Bronchial epithelial cell (primary cell): ENCODE measurements around the gene ZNF487. TPM values are rescaled to one million over a fixed set of nuclear protein-coding genes. Genes with fewer than 3 reads are reported as not detected.
"Not testable (repeated sequence)": the region's sequence is repeated elsewhere in the genome, so short reads cannot be mapped to it uniquely, and the experiment has no call there.

Source experiments
- DNase-seq: peaks from one replicate; pipeline ENCODE4 v3.0.0-alpha.2; 2010; ENCODE audit warnings: low read depth
- FAIRE-seq: peaks from 2 replicates; lab custom pipeline; 2011; peaks lifted over from hg19 to GRCh38; lab: Jason Lieb, UNC
- H3K27me3 ChIP-seq: 2 replicates; pipeline ENCODE4 v1.5.1; 2011; ENCODE audit warnings: low read length; ENCODE audit not compliant: control insufficient read depth, insufficient read depth
- H3K36me3 ChIP-seq: 2 replicates; pipeline ENCODE4 v1.5.1; 2011; ENCODE audit warnings: low read length; ENCODE audit not compliant: control insufficient read depth, insufficient read depth
- H3K4me3 ChIP-seq: 2 replicates; pipeline ENCODE4 v1.5.1; 2011; ENCODE audit warnings: mild to moderate bottlenecking, low read depth, low read length, control low read depth
- total RNA-seq: library from RNA; depleted of rRNA; stranded (reverse); fragments of >200 nt; gene quantifications from 2 replicates; pipeline ENCODE4 v1.2.1, GENCODE V29; 2014
- TF ChIP-seq, protein P1 (sequence below): IDR thresholded peaks from 2 replicates; pipeline ENCODE4 v1.5.1; 2011; ENCODE audit warnings: mild to moderate bottlenecking, moderate library complexity, low read length, control low read depth, inconsistent platforms; ENCODE audit not compliant: insufficient read depth, severe bottlenecking

ZNF487 gene
- total RNA-seq, 1 donor from 2014 or later, result 2.1 TPM

DNA sequence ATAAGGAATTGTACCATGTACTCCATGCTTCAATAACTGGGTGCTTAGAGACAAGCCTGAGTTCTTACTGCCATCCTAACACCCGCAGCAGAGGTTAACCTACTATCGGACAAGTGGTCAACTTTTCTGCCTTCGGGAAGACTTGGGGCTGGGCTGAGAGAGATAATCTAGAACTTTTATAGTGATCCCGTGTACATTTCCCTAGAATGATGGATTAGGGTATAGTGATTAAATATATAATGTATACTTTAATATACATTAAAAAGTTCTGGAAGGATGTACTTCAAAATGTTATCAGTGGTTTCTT is 15.8 kb upstream of the ZNF487 start:
- FAIRE-seq (no peak), DNase-seq (no peak)
- peak overlapping the region; percentile 44 for H3K4me3 ChIP-seq
- no peaks in the 10 kb centered on the region for H3K36me3 ChIP-seq
- H3K27me3 ChIP-seq, result no peaks in the 10 kb centered on the region
- TF ChIP-seq, protein P1, sequence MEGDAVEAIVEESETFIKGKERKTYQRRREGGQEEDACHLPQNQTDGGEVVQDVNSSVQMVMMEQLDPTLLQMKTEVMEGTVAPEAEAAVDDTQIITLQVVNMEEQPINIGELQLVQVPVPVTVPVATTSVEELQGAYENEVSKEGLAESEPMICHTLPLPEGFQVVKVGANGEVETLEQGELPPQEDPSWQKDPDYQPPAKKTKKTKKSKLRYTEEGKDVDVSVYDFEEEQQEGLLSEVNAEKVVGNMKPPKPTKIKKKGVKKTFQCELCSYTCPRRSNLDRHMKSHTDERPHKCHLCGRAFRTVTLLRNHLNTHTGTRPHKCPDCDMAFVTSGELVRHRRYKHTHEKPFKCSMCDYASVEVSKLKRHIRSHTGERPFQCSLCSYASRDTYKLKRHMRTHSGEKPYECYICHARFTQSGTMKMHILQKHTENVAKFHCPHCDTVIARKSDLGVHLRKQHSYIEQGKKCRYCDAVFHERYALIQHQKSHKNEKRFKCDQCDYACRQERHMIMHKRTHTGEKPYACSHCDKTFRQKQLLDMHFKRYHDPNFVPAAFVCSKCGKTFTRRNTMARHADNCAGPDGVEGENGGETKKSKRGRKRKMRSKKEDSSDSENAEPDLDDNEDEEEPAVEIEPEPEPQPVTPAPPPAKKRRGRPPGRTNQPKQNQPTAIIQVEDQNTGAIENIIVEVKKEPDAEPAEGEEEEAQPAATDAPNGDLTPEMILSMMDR, result no peak

DNA sequence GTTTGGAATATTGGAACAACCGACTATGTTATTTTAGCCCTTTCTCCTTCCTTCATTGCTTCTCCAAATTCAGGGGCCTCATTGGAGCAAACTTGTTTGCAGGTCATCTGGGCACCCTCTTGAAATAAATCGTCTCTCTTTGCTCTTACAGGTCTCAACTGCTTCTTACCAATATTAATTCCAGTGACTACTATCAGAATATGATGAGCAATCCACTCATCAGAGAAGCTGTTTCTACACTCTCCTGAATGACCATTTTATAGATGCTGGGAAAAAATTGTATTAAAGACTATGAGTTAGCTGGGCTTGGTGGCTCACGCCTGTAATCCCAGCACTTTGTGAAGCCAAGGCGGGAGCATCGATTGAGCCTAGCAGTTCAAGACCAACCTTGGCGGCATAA is 15.4 kb upstream of the ZNF487 start:
- H3K4me3 ChIP-seq, result no peak overlapping the region
- FAIRE-seq (no peak), DNase-seq (peak; percentile 54)
- no peaks in the 10 kb centered on the region for H3K27me3 ChIP-seq
- H3K36me3 ChIP-seq, result no peaks in the 10 kb centered on the region
- TF ChIP-seq, protein P1, result no peak

DNA sequence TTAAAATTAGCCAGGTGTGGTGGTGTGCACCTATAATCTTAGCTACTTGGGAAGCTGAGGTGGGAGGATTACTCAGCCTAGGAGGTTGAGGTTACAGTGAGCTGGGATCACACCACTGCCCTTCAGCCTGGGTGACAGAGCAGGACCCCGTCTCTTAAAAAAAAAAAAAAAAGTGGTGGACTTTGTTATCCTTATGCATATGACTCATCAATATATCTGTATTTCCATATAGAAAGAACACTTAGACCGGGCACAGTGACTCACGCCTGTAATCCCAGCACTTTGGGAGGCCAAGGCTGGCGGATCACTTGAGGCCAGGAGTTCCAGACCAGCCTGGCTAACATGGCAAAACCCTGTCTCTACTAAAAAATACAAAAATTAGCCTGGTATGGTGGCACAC is 15.0 kb upstream of the ZNF487 start:
- H3K4me3 ChIP-seq, H3K36me3 ChIP-seq, FAIRE-seq, DNase-seq, H3K27me3 ChIP-seq: not testable (repeated sequence)

DNA sequence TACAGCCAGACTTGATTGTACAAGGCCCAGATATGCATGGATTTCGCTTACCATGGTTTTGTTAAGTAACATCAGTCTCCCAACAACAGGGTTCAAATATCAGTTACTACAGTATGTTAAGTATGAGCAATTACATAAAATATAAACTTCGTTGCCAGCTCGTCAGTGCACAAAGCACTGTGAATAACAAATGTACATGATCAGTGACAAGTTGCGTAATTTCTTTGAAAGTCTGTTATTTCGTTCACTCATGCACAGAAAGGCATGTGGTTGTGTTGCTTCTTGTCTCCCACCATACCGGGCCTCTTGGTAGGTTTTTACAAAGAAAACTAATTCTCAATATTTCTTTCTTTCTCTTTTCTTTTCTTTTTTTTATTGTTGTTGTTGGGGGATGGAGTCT is 12.5 kb upstream of the ZNF487 start:
- TF ChIP-seq, protein P1, result no peak
- Histone ChIP-seq H3K4me3 (no peak overlapping the region), H3K36me3 (no peaks in the 10 kb centered on the region), H3K27me3 (no peaks in the 10 kb centered on the region)
- DNase-seq (no peak), FAIRE-seq (no peak)

DNA sequence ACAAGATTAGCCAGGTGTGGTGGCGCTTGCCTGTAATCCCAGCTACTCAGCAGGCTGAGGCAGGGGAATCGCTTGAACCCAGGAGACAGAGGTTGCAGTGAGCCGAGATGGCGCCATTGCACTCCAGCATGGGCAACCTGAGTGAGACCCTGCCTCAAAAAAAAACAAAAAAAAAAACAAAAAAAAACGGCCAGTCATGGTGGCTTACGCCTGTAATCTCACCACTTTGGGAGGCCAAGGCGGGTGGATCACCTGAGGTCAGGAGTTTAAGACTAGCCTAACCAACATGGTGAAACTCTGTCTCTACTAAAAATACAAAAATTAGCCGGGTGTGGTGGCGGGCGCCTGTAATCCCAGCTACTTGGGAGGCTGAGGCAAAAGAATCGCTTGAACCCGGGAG is 10.4 kb upstream of the ZNF487 start:
- FAIRE-seq, DNase-seq, H3K36me3 ChIP-seq, H3K27me3 ChIP-seq, H3K4me3 ChIP-seq: not testable (repeated sequence)

DNA sequence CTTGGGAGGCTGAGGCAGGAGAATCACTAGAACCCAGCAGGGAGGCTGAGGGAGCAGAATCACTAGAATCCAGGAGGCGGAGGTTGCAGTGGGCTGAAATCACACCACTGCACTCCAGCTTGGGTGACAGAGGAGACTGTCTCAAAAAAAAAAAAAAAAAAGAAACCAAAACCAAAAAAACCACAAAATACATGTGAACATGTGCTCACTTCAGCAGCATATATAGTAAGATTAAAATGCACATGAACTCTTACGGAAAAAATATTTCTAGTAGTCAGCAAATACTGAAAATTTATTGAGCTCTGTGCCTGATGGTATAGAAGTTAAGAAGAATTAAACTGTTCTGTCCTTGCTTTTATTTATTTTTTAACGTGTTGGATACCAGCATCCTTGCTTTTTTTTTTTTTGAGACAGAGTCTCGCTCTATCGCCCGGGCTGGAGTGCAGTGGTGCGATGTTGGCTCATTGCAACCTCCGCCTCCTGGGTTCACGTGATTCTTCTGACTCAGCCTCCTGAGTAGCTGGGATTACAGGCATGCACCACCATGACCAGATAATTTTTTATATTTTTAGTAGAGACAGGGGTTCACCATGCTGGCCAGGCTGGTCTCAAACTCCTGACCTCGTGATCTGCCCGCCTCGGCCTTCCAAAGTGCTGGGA is 9.6 kb upstream of the ZNF487 start:
- FAIRE-seq (no peak), DNase-seq (no peak)
- H3K27me3 ChIP-seq, result no peaks in the 10 kb centered on the region
- TF ChIP-seq, protein P1, result no peak
- no peak overlapping the region for H3K4me3 ChIP-seq
- H3K36me3 ChIP-seq, result no peaks in the 10 kb centered on the region

DNA sequence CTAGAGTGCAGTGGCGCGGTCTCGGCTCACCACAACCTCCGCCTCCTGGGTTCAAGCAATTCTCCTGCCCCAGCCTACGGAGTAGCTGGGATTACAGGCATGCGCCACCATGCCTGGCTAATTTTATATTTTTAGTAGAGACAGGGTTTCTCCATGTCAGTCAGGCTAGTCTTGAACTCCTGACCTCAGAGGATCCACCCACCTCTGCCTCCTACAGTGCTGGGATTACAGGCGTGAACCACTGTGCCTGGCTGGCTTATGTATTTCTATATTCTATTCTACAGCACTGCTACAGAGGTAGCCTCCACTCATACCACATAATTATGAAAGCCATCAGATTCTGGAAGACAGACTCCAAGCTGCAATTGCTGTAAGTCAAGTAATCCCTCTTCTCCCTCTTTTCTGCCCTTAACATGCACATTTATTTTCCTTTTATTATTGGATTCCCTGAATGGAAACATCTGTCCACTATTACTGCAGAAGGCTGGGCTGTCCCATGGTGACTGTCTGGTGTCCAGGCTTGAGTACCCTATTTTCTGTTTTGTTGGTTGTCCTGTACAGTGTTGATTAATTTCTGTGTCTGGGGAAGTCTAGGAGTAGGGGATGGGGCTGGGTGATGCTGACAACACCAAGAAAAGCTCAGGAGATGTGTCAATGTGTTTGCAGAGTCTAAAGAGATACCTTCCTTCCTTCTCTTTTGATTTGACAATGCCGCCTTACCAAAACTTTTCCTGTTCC is 5.8 kb upstream of the ZNF487 start:
- no peaks in the 10 kb centered on the region for H3K36me3 ChIP-seq
- DNase-seq (no peak), FAIRE-seq (no peak)
- no peak overlapping the region for H3K4me3 ChIP-seq
- no peaks in the 10 kb centered on the region for H3K27me3 ChIP-seq
- TF ChIP-seq, protein P1, result no peak
